HCT116 (cell line): ENCODE measurements around the gene NR6A1. TPM values are rescaled to one million over a fixed set of nuclear protein-coding genes. Genes with fewer than 3 reads are reported as not detected.

Experiments used
- ATAC-seq: fragments of 200-7000 bp; cut with Tn5 transposase; 2 replicates; pipeline ENCODE4 v1.9.1; 2020; ENCODE audit warnings: mild to moderate bottlenecking, moderate library complexity
- BruUV-seq: library from RNA; stranded (reverse); fragments of 400-500 nt; replicated peaks from 2 replicates; lab custom pipeline; 2021; lab: Mats Ljungman, UMichigan
- CTCF ChIA-PET: fragments of 300-600 bp; sonication (Branson Sonifier 250); formaldehyde crosslinking; loops from one replicate; lab custom pipeline; 2021; ENCODE audit warnings: antibody characterized with exemption; lab: Charles Lee
- POLR2A ChIA-PET: fragments of 300-600, 350-600 bp; sonication (Branson Sonifier 250); formaldehyde crosslinking; loops from one replicate; lab custom pipeline; 2021; ENCODE audit warnings: antibody characterized with exemption; lab: Charles Lee
- RAD21 ChIA-PET, 2 experiments: fragments of 300-600 bp; sonication (Branson Sonifier 250); formaldehyde crosslinking; loops; one replicate each; lab custom pipeline; 2023; ENCODE audit warnings: low total read pairs in 2 of 2; ENCODE audit not compliant: uncharacterized antibody in 2 of 2, unreplicated experiment in 2 of 2, low non-redundant PET in 1 of 2; lab: Charles Lee
- DNase-seq: peaks from one replicate; pipeline ENCODE4 v3.0.0-alpha.2; 2010; ENCODE audit warnings: low read depth, low spot score
- H2AFZ ChIP-seq: fragments of 200-600 bp; shearing (Covaris generic), sonication (generic); 2 replicates; pipeline ENCODE4 v1.6.1; 2017; ENCODE audit warnings: low read depth, mixed run types, mixed read lengths, antibody characterized with exemption, low read length; ENCODE audit not compliant: poor library complexity, severe bottlenecking
- H3K27ac ChIP-seq: 2 replicates; pipeline ENCODE4 v1.5.1; 2012; ENCODE audit warnings: low read depth, low read length
- H3K27me3 ChIP-seq: fragments of 200-600 bp; sonication (generic); 2 replicates; pipeline ENCODE4 v1.6.1; 2016; ENCODE audit warnings: mixed run types, low read length, mixed read lengths; ENCODE audit not compliant: insufficient read depth
- H3K36me3 ChIP-seq, 2 experiments: fragments of 200-500 bp in 1 of 2; fragments of 200-600 bp in 1 of 2; sonication (Bioruptor generic) in 1 of 2; sonication (generic) in 1 of 2; 2 replicates each; pipeline versions ENCODE4 v1.5.1 to v1.6.1; 2014 to 2016; ENCODE audit warnings: low read length in 2 of 2, inconsistent platforms in 1 of 2, mixed read lengths in 1 of 2, mixed run types in 1 of 2; ENCODE audit not compliant: insufficient read depth in 2 of 2, control insufficient read depth in 1 of 2
- H3K4me1 ChIP-seq, 2 experiments: fragments of 200-600 bp in 1 of 2; sonication (generic) in 1 of 2; 2 replicates each; pipeline versions ENCODE4 v1.5.1 to v1.6.1; 2012 to 2017; ENCODE audit warnings: low read length in 2 of 2, inconsistent platforms in 1 of 2, mild to moderate bottlenecking in 1 of 2, mixed read lengths in 1 of 2, mixed run types in 1 of 2, moderate library complexity in 1 of 2; ENCODE audit not compliant: insufficient read depth in 2 of 2, control insufficient read depth in 1 of 2
- H3K4me2 ChIP-seq: fragments of 200-600 bp; sonication (generic); 2 replicates; pipeline ENCODE4 v1.6.1; 2017; ENCODE audit warnings: mixed run types, low read length, mixed read lengths
- H3K4me3 ChIP-seq, 2 experiments: fragments of 200-600 bp in 1 of 2; sonication (generic) in 1 of 2; replicated peaks in 1 of 2; 2 replicates each; pipeline ENCODE4 v1.5.1; 2011 to 2016; ENCODE audit warnings: low read length in 2 of 2, control low read depth in 1 of 2, low read depth in 1 of 2, mild to moderate bottlenecking in 1 of 2, mixed read lengths in 1 of 2, mixed run types in 1 of 2
- H3K79me2 ChIP-seq: fragments of 200-600 bp; sonication (generic); 2 replicates; pipeline ENCODE4 v1.6.1; 2017; ENCODE audit warnings: mild to moderate bottlenecking, mixed run types, low read length, moderate library complexity, mixed read lengths; ENCODE audit not compliant: insufficient read depth
- H3K9ac ChIP-seq: fragments of 200-600 bp; sonication (generic); 2 replicates; pipeline ENCODE4 v1.6.1; 2016; ENCODE audit warnings: low read length, mixed read lengths
- H3K9me2 ChIP-seq: fragments of 200-600 bp; sonication (generic), shearing (Covaris generic); 2 replicates; pipeline ENCODE4 v1.6.1; 2017; ENCODE audit warnings: mixed run types, mild to moderate bottlenecking, moderate library complexity; ENCODE audit not compliant: insufficient read depth
- H3K9me3 ChIP-seq, 2 experiments: fragments of 200-500 bp in 1 of 2; fragments of 200-600 bp in 1 of 2; sonication (Bioruptor generic) in 1 of 2; sonication (generic) in 1 of 2; 2 replicates each; pipeline ENCODE4 v1.6.1; 2014 to 2017; ENCODE audit warnings: low read length in 2 of 2, mixed read lengths in 2 of 2, inconsistent platforms in 1 of 2, low read depth in 1 of 2, mild to moderate bottlenecking in 1 of 2, mixed run types in 1 of 2, moderate library complexity in 1 of 2; ENCODE audit not compliant: control insufficient read depth in 1 of 2, insufficient read depth in 1 of 2
- H4K20me1 ChIP-seq: fragments of 200-600 bp; sonication (generic), shearing (Covaris generic); 2 replicates; pipeline ENCODE4 v1.6.1; 2017; ENCODE audit warnings: mixed run types, mild to moderate bottlenecking, moderate library complexity; ENCODE audit not compliant: insufficient read depth
- ATF3 ChIP-seq: IDR thresholded peaks from 2 replicates; pipeline ENCODE4 v1.6.1; 2012
- ZBTB33 ChIP-seq: IDR thresholded peaks from 2 replicates; pipeline ENCODE4 v1.6.1; 2011; ENCODE audit warnings: mild to moderate bottlenecking, low read length, moderate library complexity; ENCODE audit not compliant: insufficient replicate concordance; ENCODE audit errors: extremely low read depth
- intact Hi-C: fragments of 100-400 bp; cut with micrococcal nuclease; formaldehyde crosslinking; loops from 2 replicates; pipeline ENCODE4 v1.10.0; 2022
- total RNA-seq: library from RNA; stranded (reverse); gene quantifications from one replicate; pipeline ENCODE4 v1.2.1, GENCODE V29; 2021; ENCODE audit not compliant: unreplicated experiment

The NR6A1 gene
- total RNA-seq, 1 experiment from 2014 or later, result 9.9 TPM

GRCh38 chr9:124776618-124776953 lies 5.5 kb upstream of the NR6A1 start:
- RAD21 ChIA-PET, result interaction anchor here (0.8 to 1.8 kb wide), 5 partner anchors 74 to 79 kb away, joined by 3 to 12 read pairs (median 4); partner anchors contain the start of gene WDR38 (in 2 of the 2)
- Histone ChIP-seq H3K4me2 (peak overlapping the region; percentile 94), H3K9me2 (no peaks in the 10 kb centered on the region), H2AFZ (peak overlapping the region; percentile 68), H3K79me2 (no peaks in the 10 kb centered on the region), H3K9ac (peak overlapping the region; percentile 59), H3K27ac (no peak overlapping the region; the same call in 1 of the 2 replicates), H3K36me3 (no peaks in the 10 kb centered on the region), H3K9me3 (no peaks in the 10 kb centered on the region), H3K27me3 (no peaks in the 10 kb centered on the region), H3K4me3 (peak overlapping the region; percentile 48 to 64), H4K20me1 (no peaks in the 10 kb centered on the region), H3K4me1 (peaks cover 17 to 46% of the 10 kb centered on the region in 2 experiments)
- POLR2A ChIA-PET, result interaction anchor here (0.8 to 2.0 kb wide), 4 partner anchors 42 to 80 kb away, joined by 3 to 8 read pairs (median 6); partner anchors contain the start of gene WDR38
- ATAC-seq (no peak), DNase-seq (no peak)
- BruUV-seq, result no TSS peak
- intact Hi-C loops, result loop anchor here (5.0 kb wide), 1 partner anchor 41 kb away; no protein-coding TSS in a partner anchor
- TF ChIP-seq ATF3 (no peak), ZBTB33 (no peak)
- CTCF ChIA-PET, result interaction anchor here (1.0 to 12.0 kb wide), 4 partner anchors 38 to 159 kb away, joined by 3 to 601 read pairs (median 8); partner anchors contain the start of gene WDR38
